Stimulated activated CD4-positive, alpha-beta T cell treated with anti-CD3 and anti-CD28 coated beads, Interleukin-4, amount 100 ng/mL, for 24 hours (primary cell): ENCODE data around the gene NRAS.

Experiments
- DNase-seq: peaks from one replicate; pipeline ENCODE4 v3.0.0-alpha.2; 2020

Gene NRAS

DNA sequence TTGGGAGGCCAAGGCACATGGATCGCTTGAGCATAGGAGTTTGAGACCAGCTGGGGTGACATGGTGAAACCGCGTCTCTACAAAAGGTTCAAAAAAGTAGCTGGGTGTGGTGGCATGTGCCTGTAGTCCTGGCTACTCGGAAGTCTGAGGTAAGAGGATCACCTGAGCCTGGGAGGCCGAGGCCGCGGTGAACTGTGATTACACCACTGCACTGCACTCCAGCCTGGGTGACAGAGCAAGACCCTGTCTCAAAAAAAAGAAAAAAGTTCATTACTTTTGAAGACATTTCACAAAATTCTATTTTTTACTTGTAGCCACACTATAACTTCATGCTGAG lies 44.7 kb downstream of the NRAS start:
- no peak for DNase-seq

DNA sequence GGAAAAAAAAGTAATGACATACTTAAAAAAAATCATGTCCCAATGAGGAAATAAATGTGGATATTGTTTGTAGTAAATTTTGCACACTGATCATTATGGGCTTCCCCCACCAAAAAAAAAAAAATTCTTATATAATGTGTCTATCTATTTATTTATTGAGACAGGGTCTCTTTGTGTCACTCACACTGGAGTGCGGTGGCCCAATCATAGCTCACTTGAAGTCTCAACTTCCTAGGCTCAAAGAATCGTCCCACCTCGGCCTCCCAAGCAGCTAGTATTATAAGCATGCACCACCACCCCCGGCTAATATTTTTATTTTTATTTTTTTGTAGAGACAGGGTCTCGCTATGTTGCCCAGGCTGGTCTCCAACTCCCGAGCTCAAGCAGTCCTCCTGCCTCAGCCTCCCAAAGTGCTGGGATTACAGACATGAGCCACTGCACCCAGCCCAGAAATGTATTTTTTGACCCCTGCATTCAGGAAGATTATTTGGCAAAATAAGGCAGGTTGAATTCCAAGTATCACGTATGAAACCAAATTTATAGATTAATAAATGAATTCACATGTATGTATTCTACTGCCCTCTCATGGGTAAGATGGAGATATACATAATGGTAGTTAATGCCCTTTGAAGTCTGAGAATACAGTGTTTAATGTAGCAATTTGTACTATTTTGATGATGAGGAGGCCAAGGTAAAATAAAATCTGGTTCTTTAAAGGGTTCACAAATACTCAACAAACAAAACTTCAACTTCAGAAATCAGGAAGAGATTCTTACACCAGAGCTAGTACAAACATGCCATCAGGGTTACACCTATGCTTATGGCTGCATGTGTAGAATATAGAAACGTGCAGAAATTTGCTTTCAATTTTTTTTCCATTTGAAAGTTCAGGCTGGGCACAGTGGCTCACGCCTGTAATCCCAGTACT lies 45.3 kb downstream of the NRAS start:
- DNase-seq, result no peak

DNA sequence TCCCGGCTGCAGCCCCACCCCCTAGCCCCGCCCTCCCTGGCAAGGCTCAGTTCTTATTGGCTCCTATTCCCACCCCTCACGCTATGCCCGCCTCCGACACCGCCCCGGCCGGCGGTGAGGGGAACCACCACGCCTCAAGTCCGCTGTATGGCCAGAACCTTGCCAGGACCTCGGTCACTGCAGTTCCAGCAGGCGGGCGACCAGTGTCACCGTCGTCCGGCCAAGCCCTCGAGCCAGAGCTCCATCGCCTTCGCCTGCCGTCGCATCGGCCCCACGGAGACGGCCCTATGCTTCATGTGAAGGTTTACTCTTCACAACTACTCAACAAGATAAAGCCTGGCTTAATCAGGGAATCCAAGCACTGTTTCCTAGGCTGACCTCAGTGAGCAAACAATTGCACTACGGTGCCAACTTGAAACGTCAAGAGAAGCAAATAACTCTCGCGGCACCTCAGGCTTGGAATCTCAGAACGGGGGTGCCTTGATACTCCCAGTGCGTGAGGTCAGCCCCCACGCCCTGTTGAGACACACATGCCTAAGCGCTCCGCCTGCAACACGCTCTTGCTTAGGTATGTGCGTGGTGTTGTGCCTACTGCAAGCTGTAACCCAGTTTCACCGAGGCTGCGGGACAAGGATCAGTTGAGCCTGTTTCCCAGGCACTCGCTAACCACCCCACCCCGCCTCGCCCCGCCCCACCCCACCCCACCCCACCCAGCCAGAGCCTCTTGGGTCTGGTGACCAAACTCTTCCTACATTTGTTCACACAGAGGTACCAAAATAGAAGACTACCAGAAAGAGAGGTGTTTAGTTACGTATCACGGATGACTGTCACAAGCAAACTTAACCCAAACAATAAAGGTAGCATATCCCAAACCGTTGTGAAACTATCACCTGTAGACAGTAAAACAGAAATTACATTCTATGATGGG lies 46.2 kb downstream of the NRAS start:
- DNase-seq, result peak; percentile 85

DNA sequence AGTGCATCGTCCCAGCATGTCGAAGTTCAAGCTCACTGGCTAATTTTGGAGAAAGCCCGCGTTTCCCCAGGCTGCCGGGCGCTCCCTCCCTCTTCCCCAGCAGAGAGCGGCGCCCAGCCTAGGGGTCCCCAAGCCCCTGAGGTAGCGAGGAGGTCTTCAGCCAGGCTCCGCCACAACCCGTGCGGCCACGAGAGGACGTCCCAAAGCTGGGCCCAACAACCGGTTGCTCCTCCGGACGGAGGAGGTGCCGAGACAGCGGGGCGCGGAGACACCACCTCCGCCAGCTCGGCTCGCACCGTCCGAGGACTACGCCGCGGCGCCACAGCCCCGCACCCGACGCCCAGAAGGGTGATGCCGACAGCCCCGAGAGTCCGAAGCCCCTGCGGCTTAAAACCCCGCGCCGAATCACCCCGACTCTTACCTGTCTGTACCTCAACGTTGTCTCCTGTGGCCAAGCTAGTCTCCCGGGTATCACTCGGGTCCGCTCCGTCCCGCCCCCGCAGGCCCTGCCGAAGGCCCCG lies 46.9 kb downstream of the NRAS start, which contains the start of gene DENND2C:
TSS of gene DENND2C (minus strand) at position 488 of the 521 bp plus-strand sequence. CDS start 44,065 bp downstream, outside the sequence.
- DNase-seq, result no peak

DNA sequence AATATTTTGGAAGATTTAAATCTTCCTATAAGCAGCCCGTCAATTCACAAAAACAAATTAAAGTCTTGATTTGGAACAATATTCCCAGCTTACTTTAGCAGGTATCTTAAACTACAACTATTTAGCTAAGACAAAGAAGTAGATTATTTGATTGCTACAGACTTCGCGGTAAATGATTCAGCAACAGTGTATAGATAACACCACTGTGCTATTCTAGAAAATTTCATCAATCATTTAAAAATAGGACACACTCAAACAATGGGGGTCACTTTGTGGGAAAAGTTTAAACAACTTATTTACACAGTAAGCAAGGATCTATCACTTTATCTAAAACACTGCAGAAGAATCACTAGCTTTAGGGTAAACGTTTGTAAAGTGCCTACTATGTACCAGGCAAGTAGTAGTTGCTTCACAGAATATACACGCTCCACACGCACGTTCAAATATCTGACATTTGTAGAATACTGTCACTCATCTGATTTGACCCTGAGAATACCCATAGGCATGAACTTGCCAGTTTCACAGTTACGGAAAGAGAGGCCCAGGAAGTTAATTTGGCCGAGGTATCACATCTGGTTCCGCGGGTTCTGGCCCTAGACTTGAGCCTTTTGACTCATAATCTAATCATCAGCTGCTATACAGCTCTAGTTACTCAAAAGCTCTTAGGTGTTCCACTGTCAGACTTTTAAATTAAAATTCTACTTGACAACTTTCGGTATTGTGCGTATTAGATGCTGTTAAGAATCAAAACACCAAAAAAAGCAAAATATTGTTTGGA lies 47.6 kb downstream of the NRAS start:
- DNase-seq, result no peak

DNA sequence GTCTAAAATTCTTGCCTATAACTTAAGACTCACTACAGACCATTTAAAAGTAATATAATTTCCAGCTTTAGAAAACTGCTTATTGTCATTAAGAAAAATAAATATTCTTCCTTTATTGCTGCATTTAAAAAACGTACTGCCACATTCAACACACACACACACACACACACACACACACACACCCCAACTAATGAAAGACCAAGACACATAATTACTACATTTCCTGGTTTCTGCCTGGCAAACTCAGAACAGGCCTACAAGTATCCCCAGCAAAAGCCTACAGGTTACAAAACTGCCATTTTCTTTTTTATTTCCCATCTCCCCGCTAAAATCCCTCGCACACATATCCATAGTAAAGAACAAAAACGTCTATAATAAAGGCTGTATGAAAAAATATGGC lies 48.2 kb downstream of the NRAS start:
- DNase-seq, result no peak

DNA sequence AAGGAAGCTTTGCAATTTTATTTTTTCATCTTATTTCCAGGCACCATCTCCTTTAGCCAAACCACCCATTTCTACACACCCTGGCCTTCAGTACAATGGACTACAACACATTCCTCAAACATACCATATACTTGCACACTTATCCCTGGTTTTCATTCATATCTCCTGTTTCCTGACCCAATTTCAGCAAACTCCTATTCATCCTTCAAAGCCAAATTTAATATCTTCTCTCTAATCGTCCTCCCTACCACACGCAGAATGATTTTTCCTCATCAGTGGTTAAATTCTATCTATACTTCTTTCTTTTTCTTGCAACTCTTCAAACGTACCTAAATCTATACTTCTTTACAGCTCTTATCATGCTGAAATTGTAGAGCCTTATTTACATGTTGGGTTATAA lies 49.6 kb downstream of the NRAS start:
- no peak for DNase-seq

DNA sequence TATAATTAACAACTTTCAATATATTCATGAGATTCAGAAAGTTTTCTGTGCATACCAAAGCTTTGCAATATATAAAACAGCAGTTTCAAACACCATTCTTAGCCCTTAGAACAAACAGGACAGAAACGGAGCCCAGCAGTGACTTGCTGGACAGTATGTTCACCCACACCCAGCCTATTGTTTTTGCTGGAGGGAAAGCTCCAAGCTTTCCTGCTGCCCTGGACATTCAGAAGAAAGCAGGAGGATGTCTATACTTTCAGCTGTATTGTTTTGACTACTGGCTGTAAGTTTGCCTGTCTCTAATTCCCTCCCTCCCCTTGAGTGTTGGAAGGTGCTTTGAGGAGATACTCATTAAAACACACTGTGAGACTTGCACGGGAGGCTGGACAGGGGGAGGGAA lies 56.3 kb downstream of the NRAS start:
- no peak for DNase-seq
